HepG2 (cell line): ENCODE measurements around the gene C20orf204. TPM values are rescaled to one million over a fixed set of nuclear protein-coding genes. Genes with fewer than 3 reads are reported as not detected.
A peak's percentile ranks its signal among the peaks of the same experiment; 100 is the strongest.

Experiments used
- ARHGAP35 ChIP-seq: sonication (generic); formaldehyde crosslinking; IDR thresholded peaks from 2 replicates; pipeline ENCODE4 v1.9.0; 2022; ENCODE audit warnings: mild to moderate bottlenecking, inconsistent platforms, moderate library complexity, missing genetic modification reagents, borderline replicate concordance
- BATF2 ChIP-seq: sonication (generic); formaldehyde crosslinking; IDR thresholded peaks from 2 replicates; pipeline ENCODE4 v1.8.0; 2022; ENCODE audit warnings: mild to moderate bottlenecking, missing genetic modification reagents, moderate library complexity
- CENPBD1 ChIP-seq: sonication (generic); formaldehyde crosslinking; IDR thresholded peaks from 2 replicates; pipeline ENCODE4 v1.8.0; 2022; ENCODE audit warnings: missing genetic modification reagents, low read depth, mild to moderate bottlenecking, borderline replicate concordance
- E2F2 ChIP-seq: sonication (generic); formaldehyde crosslinking; IDR thresholded peaks from 2 replicates; pipeline ENCODE4 v1.4.0; 2020; ENCODE audit warnings: missing genetic modification reagents, borderline replicate concordance
- HBP1 ChIP-seq: IDR thresholded peaks from 2 replicates; pipeline ENCODE4 v1.6.1; 2016; ENCODE audit warnings: low read depth, control low read depth
- ISX ChIP-seq: sonication (generic); formaldehyde crosslinking; conservative IDR thresholded peaks from 2 replicates; pipeline ENCODE4 v1.5.0; 2020; ENCODE audit warnings: missing genetic modification reagents
- KDM2A ChIP-seq: sonication (generic); formaldehyde crosslinking; IDR thresholded peaks from 2 replicates; pipeline ENCODE4 v1.4.0; 2020; ENCODE audit warnings: low read depth, missing genetic modification reagents, borderline replicate concordance
- MNT ChIP-seq: fragments of 450-650 bp; IDR thresholded peaks from 2 replicates; pipeline ENCODE4 v1.6.1; 2016
- ONECUT2 ChIP-seq: sonication (generic); formaldehyde crosslinking; IDR thresholded peaks from 2 replicates; pipeline ENCODE4 v1.4.0; 2020; ENCODE audit warnings: missing genetic modification reagents
- TEAD2 ChIP-seq: sonication (generic); formaldehyde crosslinking; IDR thresholded peaks from 2 replicates; pipeline ENCODE4 v1.9.0; 2021; ENCODE audit warnings: missing genetic modification reagents
- TP53 ChIP-seq: sonication (generic); formaldehyde crosslinking; conservative IDR thresholded peaks from 2 replicates; pipeline ENCODE4 v1.4.0; 2020; ENCODE audit warnings: missing genetic modification reagents
- ZBTB33 ChIP-seq: sonication (generic); formaldehyde crosslinking; IDR thresholded peaks from 2 replicates; pipeline ENCODE4 v1.4.0; 2020; ENCODE audit warnings: missing genetic modification reagents
- ZBTB43 ChIP-seq: sonication (generic); formaldehyde crosslinking; conservative IDR thresholded peaks from 2 replicates; pipeline ENCODE4 v1.4.0; 2020; ENCODE audit warnings: missing genetic modification reagents
- ZNF333 ChIP-seq: sonication (generic); formaldehyde crosslinking; IDR thresholded peaks from 2 replicates; pipeline ENCODE4 v1.4.0; 2020; ENCODE audit warnings: mild to moderate bottlenecking, missing genetic modification reagents, borderline replicate concordance
- ZNF710 ChIP-seq: sonication (generic); formaldehyde crosslinking; IDR thresholded peaks from 2 replicates; pipeline ENCODE4 v1.5.0; 2020; ENCODE audit warnings: mild to moderate bottlenecking, missing genetic modification reagents, borderline replicate concordance
- ZNF839 ChIP-seq: sonication (generic); formaldehyde crosslinking; IDR thresholded peaks from 2 replicates; pipeline ENCODE4 v1.4.0; 2020; ENCODE audit warnings: missing genetic modification reagents, mild to moderate bottlenecking, borderline replicate concordance
- polyA plus RNA-seq, 8 experiments: library from polyadenylated mRNA; depleted of rRNA in 3 of 8; stranded (reverse) in 7 of 8; unstranded in 1 of 8; fragments of >200 nt; fragmentation: Illumina TruSeq in 4 of 8; extraction: Trizol in 4 of 8; gene quantifications; 2 replicates each; pipeline versions ENCODE4 v1.2.1 to v1.2.3, GENCODE V29; 2011 to 2016; ENCODE audit warnings: low read depth in 4 of 8, missing spikeins in 1 of 8, mixed read lengths in 1 of 8; ENCODE audit not compliant: insufficient read depth in 1 of 8
- total RNA-seq, 5 experiments: library from RNA; depleted of rRNA; stranded (reverse); fragments of >200 nt; fragmentation: Illumina TruSeq; extraction: Trizol; gene quantifications; 2 replicates each; pipeline ENCODE4 v1.2.3, GENCODE V29; 2016; ENCODE audit warnings: low read depth in 1 of 5

Gene C20orf204
- total and polyA plus RNA-seq, 2 of the 13 experiments (the other 11 are each of a cell fraction or from before 2014, with no cell fraction given) = 22.1 to 80.0 TPM

GRCh38 chr20:64041040-64041780 lies 5.2 kb downstream of the C20orf204 start (continued):
- TF ChIP-seq ARHGAP35 (CRISPR knock-in tag) (0 out of 2 replicates have a peak, but pooled peaks have one; percentile 52), ISX (no peak; the same call in 1 of the 2 replicates), CENPBD1 (CRISPR knock-in tag) (no peak), ONECUT2 (CRISPR knock-in tag) (no peak), MNT (0 out of 2 replicates have a peak, but pooled peaks have one; percentile 15), HBP1 (no peak), ZBTB33 (CRISPR knock-in tag) (no peak; the same call in 1 of the 2 replicates), TEAD2 (CRISPR knock-in tag) (no peak), TP53 (CRISPR knock-in tag) (0 out of 2 replicates have a peak, but pooled peaks have one; percentile 30), ZNF839 (no peak), ZBTB43 (CRISPR knock-in tag) (no peak), ZNF333 (CRISPR knock-in tag) (no peak), E2F2 (CRISPR knock-in tag) (no peak), KDM2A (CRISPR knock-in tag) (peak; percentile 85; the same call in 1 of the 2 replicates), BATF2 (peak; percentile 43; the same call in 1 of the 2 replicates), ZNF710 (CRISPR knock-in tag) (peak; percentile 11; the same call in 1 of the 2 replicates)
